ENCODE data around the gene BRD3OS.
A peak's percentile ranks its signal among the peaks of the same experiment; 100 is the strongest.

BRD3OS gene

GRCh38 chr9:134057751-134058701 lies 32.7 kb downstream of the BRD3OS start:
- TF ChIP-seq CTCF (IDR thresholded peaks at IDR 0.05) = no peak
- H3K9me3 ChIP-seq = no peaks in the 10 kb centered on the region

GRCh38 chr9:134058716-134059115 lies 33.4 kb downstream of the BRD3OS start:
- Histone ChIP-seq H3K9me3 (no peaks in the 10 kb centered on the region), H3K27me3 (no peaks in the 10 kb centered on the region), H3K4me3 (ENCODE audit: low read depth in 1 of 2, low read length in 1 of 2) (no peak overlapping the region), H3K27ac (no peak overlapping the region), H3K36me3 (peaks cover 19% of the 10 kb centered on the region), H3K4me1 (ENCODE audit: control insufficient read depth in 1 of 2, insufficient read depth in 1 of 2, low read depth in 1 of 2, low read length in 1 of 2) (peaks cover 24 to 29% of the 10 kb centered on the region in 2 experiments)
- TF ChIP-seq CTCF (IDR thresholded peaks at IDR 0.05) = no peak

More at GRCh38 chr9:134057751-134058701, 32.7 kb downstream of the BRD3OS start:
- H3K4me1 ChIP-seq (ENCODE audit: control insufficient read depth in 1 of 2, insufficient read depth in 1 of 2, low read depth in 1 of 2, low read length in 1 of 2) = peaks cover 24 to 29% of the 10 kb centered on the region in 2 experiments
- H3K27me3 ChIP-seq = no peaks in the 10 kb centered on the region
- H3K27ac ChIP-seq = no peak overlapping the region
- H3K4me3 ChIP-seq (ENCODE audit: low read depth in 1 of 2, low read length in 1 of 2) = no peak overlapping the region
- peaks cover 22% of the 10 kb centered on the region for H3K36me3 ChIP-seq

GRCh38 chr9:134059188-134059641 lies 33.9 kb downstream of the BRD3OS start:
- H3K27ac ChIP-seq = no peak overlapping the region
- H3K36me3 ChIP-seq = peaks cover 14% of the 10 kb centered on the region
- TF ChIP-seq CTCF (IDR thresholded peaks at IDR 0.05) = no peak
- H3K4me3 ChIP-seq (ENCODE audit: low read depth in 1 of 2, low read length in 1 of 2) = no peak overlapping the region
- no peaks in the 10 kb centered on the region for H3K27me3 ChIP-seq
- no peaks in the 10 kb centered on the region for H3K9me3 ChIP-seq
- peaks cover 24 to 29% of the 10 kb centered on the region in 2 experiments for H3K4me1 ChIP-seq (ENCODE audit: control insufficient read depth in 1 of 2, insufficient read depth in 1 of 2, low read depth in 1 of 2, low read length in 1 of 2)

GRCh38 chr9:134059661-134060395 lies 34.5 kb downstream of the BRD3OS start:
- no peaks in the 10 kb centered on the region for H3K27me3 ChIP-seq
- H3K36me3 ChIP-seq = peaks cover 10% of the 10 kb centered on the region
- H3K9me3 ChIP-seq = no peaks in the 10 kb centered on the region
- no peak overlapping the region for H3K4me3 ChIP-seq (ENCODE audit: low read depth in 1 of 2, low read length in 1 of 2)
- H3K4me1 ChIP-seq (ENCODE audit: control insufficient read depth in 1 of 2, insufficient read depth in 1 of 2, low read depth in 1 of 2, low read length in 1 of 2) = peaks cover 29% of the 10 kb centered on the region in 2 experiments
- TF ChIP-seq CTCF (IDR thresholded peaks at IDR 0.05) = no peak
- H3K27ac ChIP-seq = peak overlapping the region; percentile 35

- no peak overlapping the region for H3K4me3 ChIP-seq (ENCODE audit: low read depth in 1 of 2, low read length in 1 of 2)
- TF ChIP-seq CTCF (IDR thresholded peaks at IDR 0.05) = no peak
- H3K27ac ChIP-seq = no peak overlapping the region
- H3K36me3 ChIP-seq = peaks cover 10% of the 10 kb centered on the region
- H3K27me3 ChIP-seq = no peaks in the 10 kb centered on the region
- H3K4me1 ChIP-seq (ENCODE audit: control insufficient read depth in 1 of 2, insufficient read depth in 1 of 2, low read depth in 1 of 2, low read length in 1 of 2) = peaks cover 30 to 35% of the 10 kb centered on the region in 2 experiments
- H3K9me3 ChIP-seq = no peaks in the 10 kb centered on the region
Measured at GRCh38 chr9:134060546-134060945, 35.3 kb downstream of the BRD3OS start.
